Psoas muscle (tissue), 8 donors: ENCODE data around the gene HOMER1. TPM values are rescaled to one million over a fixed set of nuclear protein-coding genes. Genes with fewer than 3 reads are reported as not detected.

ENCODE experiments used
- ATAC-seq, 4 donors: fragments of 200-7000 bp; cut with Tn5 transposase; one replicate each; pipeline ENCODE4 v1.9.1; 2020; ENCODE audit warnings: moderate library complexity in 3 of 4, mild to moderate bottlenecking in 2 of 4
- DNase-seq, 2 donors: peaks; one replicate each; pipeline ENCODE4 v3.0.0-alpha.2; 2020
- H3K27ac ChIP-seq: fragments of 200-600 bp; one replicate; pipeline ENCODE4 v1.8.0; 2022
- H3K27me3 ChIP-seq, 3 donors: fragments of 200-600 bp in 1 of 3; one replicate each; pipeline versions ENCODE4 v1.6.1 to v1.8.0; 2013 to 2022; ENCODE audit warnings: low read length in 2 of 3, mild to moderate bottlenecking in 2 of 3, moderate library complexity in 1 of 3; ENCODE audit not compliant: insufficient read depth in 3 of 3
- H3K36me3 ChIP-seq, 2 donors: fragments of 200-600 bp in 1 of 2; one replicate each; pipeline versions ENCODE4 v1.6.1 to v1.8.0; 2013 to 2022; ENCODE audit warnings: low read depth in 1 of 2, mild to moderate bottlenecking in 1 of 2, moderate library complexity in 1 of 2; ENCODE audit not compliant: insufficient read depth in 1 of 2
- H3K4me1 ChIP-seq: fragments of 200-600 bp; one replicate; pipeline ENCODE4 v1.8.0; 2022
- H3K4me3 ChIP-seq: fragments of 200-600 bp; one replicate; pipeline ENCODE4 v1.8.0; 2022; ENCODE audit warnings: mild to moderate bottlenecking
- H3K9me3 ChIP-seq: fragments of 200-600 bp; one replicate; pipeline ENCODE4 v1.8.0; 2022
- CTCF ChIP-seq: fragments of 200-600 bp; IDR thresholded peaks from one replicate; pipeline ENCODE4 v1.8.0; 2022; ENCODE audit warnings: antibody characterized with exemption
- WGBS, 3 donors: extraction: QIAGEN DNeasy Blood & Tissue Kit; methylation state at CpG; one replicate each; pipeline versions ENCODE4 v1.1.6 to v1.1.7; 2013; 5-methylcytosine and 5-hydroxymethylcytosine counted together
- intact Hi-C, 2 donors: fragments of 100-400 bp; cut with DNase I; formaldehyde crosslinking; loops; one replicate each; pipeline versions ENCODE4 v1.11.0 to v1.14.2; 2022
- polyA plus RNA-seq, 3 donors: library from polyadenylated mRNA; stranded (reverse); fragments of 200-250 nt; gene quantifications; one replicate each; pipeline ENCODE4 v1.2.3, GENCODE V29; 2013
- total RNA-seq, 4 donors: library from RNA; stranded (reverse); fragmentation: NEBNext Ultra II Directional in 2 of 4; extraction: Animal tissue kit (Norgen Biotek cat#: 25700) in 2 of 4; gene quantifications; one replicate each; pipeline versions ENCODE4 v1.2.1 to v1.2.4, GENCODE V29; 2021 to 2023
- donor health status: healthy with polysubstance abuse.
- donor health status: DM: no; HTN: no; CAD: no; lungs with moderate emphysema.
- donor health status: Bipolar disorder and iron deficiency.
- donor health status: healthy.
- donor health status: DM: yes; HTN: yes; CAD: no.
- donor health status: DM: no; HTN: no; CAD: no.
- donor health status: DM: no; HTN: no; CAD: no.
- donor health status: DM: yes; HTN: yes; CAD: no.

Gene HOMER1
- total and polyA plus RNA-seq, 7 donors: 3.2 to 52.4 (median 34.3) TPM

- H3K27me3 ChIP-seq: no peaks in the 10 kb centered on the region
- no peaks in the 10 kb centered on the region for H3K36me3 ChIP-seq
- DNase-seq (no peak), ATAC-seq (no peak)
- WGBS, 3 donors: 79 to 80% (median 79%) methylated on average over 3 of the region's 3 CpGs
- H3K27ac ChIP-seq: no peak overlapping the region
- TF ChIP-seq CTCF: no peak
- no peak overlapping the region for H3K4me3 ChIP-seq
- no peaks in the 10 kb centered on the region for H3K9me3 ChIP-seq
- intact Hi-C loops: no loop called here
- H3K4me1 ChIP-seq: no peaks in the 10 kb centered on the region
Observed at GRCh38 chr5:79420248-79420647, 93.7 kb downstream of the HOMER1 start.

DNA sequence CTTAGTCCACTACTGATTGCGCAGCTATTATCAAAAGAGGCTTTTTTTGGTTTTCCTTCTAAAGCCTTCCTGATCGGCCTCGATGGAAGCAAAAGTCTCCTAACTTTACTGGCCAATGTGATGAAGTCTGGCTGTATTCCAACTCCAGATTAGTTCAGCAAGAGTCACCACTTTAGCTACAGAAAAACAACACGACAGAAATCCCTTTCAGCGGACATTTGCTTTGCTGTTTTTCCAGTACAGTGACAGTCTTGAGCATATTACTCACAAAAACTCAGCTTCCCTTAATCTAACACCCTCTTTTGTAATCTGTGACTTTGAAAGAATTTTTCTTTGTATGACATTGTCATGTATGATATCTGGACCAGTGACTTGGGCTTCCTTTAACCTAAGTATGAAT, 95.7 kb downstream of the HOMER1 start:
- 67 to 71% (median 69%) methylated on average over 5 of the region's 5 CpGs for whole genome bisulfite sequencing, 3 donors
- no peak for TF ChIP-seq CTCF
- H3K27ac ChIP-seq: no peak overlapping the region
- DNase-seq (no peak), ATAC-seq (no peak)
- H3K4me3 ChIP-seq: no peak overlapping the region
- H3K27me3 ChIP-seq: no peaks in the 10 kb centered on the region
- intact Hi-C loops: no loop called here
- no peaks in the 10 kb centered on the region for H3K4me1 ChIP-seq
- H3K9me3 ChIP-seq: no peaks in the 10 kb centered on the region
- H3K36me3 ChIP-seq: no peaks in the 10 kb centered on the region

GRCh38 chr5:79417495-79417894, 96.4 kb downstream of the HOMER1 start:
- Histone ChIP-seq H3K4me1 (no peaks in the 10 kb centered on the region), H3K4me3 (no peak overlapping the region), H3K27me3 (no peaks in the 10 kb centered on the region), H3K27ac (no peak overlapping the region), H3K36me3 (no peaks in the 10 kb centered on the region), H3K9me3 (no peaks in the 10 kb centered on the region)
- intact Hi-C loops: no loop called here
- WGBS, 3 donors: 86 to 91% (median 90%) methylated on average over 1 of the region's 1 CpG
- no peak for TF ChIP-seq CTCF
- DNase-seq: no peak
- no peak for ATAC-seq

GRCh38 chr5:79416499-79416898, 97.4 kb downstream of the HOMER1 start:
- DNase-seq (no peak), ATAC-seq (peak in 1 of 4 donors; percentile 30)
- intact Hi-C loops: no loop called here

More at GRCh38 chr5:79416499-79416898, 97.4 kb downstream of the HOMER1 start:
- Histone ChIP-seq H3K36me3 (no peaks in the 10 kb centered on the region), H3K27me3 (no peaks in the 10 kb centered on the region), H3K9me3 (no peaks in the 10 kb centered on the region), H3K4me1 (no peaks in the 10 kb centered on the region), H3K27ac (no peak overlapping the region), H3K4me3 (no peak overlapping the region)
- TF ChIP-seq CTCF: no peak
- WGBS, 3 donors: 52 to 82% (median 59%) methylated on average over 2 of the region's 2 CpGs
